ENCODE data around the gene TYW5.

Gene TYW5

DNA sequence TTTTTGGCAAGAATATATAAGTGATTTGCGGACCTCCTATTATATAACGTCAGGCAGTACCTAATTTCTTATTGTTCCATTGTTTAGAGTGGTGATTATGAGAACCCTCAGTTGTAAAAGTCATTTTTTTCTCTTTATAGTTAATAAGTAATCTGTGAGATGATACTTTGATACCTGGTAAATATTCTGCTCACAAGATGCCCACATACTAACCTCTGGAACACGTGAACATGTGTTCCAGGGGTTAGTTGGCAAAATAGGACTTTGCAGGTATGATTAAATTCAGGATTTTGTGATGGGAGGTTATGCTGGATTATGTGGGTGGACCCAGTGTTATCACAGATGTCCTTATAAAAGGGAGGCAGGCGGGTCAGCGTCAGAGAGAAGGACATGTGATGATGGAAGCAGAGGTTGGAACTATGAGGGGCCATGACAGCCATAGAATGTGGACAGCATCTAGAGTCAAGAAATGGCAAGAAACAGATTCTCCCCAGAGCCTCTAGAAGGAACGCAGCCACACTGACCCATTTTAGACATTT lies 16.9 kb upstream of the TYW5 start:
- no peak for DNase-seq

DNA sequence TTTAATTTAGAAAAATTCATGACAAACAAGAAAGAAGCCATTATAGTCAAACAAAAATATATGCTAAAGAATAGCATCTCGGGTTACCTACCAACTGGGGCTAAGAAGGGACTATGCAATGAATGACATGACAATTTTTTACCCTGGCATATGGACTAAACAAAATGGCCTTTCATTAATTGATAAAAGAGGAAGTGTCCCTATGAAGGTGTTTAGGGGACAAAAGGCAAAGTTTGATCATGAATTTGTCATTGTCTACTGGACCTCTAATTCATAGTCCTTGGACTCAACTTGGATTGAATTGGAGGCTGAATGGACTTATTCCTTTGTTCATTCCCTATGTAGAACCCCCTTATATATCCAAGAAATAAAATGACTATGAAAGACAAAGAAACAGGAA lies 12.8 kb upstream of the TYW5 start:
- DNase-seq = no peak

DNA sequence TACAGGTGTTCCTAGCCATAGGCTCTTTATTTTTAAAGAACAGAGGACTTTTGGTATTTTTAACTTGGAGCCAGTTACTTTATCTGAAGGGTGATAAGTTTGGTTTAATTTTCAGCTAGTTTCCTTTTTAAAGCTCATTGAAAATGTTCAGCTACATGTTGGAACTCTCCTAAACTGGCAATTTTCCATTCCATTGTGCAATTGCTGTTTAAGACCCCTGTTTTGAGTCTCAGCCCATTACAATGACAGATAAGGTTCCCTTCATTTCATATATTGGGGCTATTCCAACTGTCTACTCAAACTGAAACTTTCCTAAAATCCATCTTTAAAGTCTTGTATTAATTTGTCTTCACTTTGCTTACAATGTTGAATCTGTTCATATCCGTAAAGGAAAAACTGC lies 11.7 kb upstream of the TYW5 start:
- no peak for DNase-seq

DNA sequence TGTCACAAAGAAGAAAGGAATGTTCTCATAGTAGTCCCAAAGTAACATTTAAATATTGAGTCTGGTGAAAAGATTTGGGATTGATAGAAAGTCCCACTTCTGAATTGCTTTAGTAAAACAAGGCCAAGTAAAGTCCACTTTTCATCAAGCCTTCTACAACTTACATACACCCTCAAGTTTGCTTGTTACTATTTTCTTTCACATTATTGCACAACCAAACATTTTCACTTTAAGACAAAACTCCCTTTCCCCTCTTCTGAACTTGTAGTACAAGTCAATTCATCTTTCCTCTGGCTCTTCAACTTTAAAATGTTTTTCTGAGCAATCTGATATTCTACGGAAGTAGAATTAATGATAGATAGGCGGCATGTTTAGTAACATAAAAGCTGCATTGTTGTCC lies 11.1 kb upstream of the TYW5 start:
- no peak for DNase-seq

DNA sequence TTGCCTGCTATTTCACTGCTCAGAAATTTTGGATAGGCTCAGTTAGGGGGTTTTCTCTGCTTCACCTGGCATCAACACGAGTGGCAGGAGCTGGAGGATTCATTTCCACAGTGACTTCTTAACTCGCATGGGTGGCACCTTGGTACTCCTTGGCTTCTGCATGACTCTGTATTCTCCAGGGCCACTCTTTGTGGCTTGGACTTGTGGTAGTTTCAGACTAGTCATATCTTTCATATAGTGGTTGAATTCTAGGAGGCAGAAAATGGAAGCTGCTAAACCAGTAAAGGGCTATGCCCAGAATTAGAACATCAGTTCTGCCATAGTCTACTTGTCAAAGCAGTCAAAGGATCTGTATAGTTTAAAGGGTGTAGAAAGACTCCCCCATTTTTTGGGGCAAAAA lies 6.9 kb upstream of the TYW5 start:
- no peak for DNase-seq

DNA sequence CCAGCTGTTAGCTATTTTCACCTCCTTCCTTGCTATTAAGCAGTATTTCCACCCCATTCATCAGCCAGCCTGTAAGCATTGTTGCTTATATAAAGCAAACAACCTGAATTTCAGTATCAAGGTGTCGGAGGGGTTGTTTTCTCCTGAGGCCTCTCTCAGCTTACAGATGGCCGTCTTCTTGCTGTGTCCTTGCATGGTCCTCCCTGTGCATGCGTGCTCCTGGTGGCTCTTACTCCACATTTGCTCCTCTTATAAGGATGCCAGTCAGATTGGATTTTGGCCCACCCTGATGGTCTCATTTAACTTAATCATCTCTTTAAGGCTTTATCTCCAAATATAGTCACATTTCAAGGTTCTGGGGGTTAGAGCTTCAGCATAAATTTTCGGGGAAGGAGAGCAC lies 2.7 kb upstream of the TYW5 start:
- no peak for DNase-seq

DNA sequence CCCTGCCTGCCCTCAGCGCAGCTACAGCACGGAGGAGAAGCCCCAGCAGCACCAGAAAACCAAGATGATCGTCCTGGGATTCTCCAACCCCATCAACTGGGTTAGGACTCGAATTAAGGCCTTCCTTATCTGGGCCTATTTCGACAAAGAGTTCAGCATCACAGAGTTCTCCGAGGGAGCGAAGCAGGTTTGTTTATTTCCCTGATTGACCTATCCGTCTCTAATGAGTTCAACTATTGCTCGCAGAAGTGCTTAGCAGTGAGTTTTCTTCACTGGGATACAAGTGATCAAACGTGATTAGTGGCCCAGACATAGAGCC lies 730 bp upstream of the TYW5 start:
- no peak for DNase-seq

DNA sequence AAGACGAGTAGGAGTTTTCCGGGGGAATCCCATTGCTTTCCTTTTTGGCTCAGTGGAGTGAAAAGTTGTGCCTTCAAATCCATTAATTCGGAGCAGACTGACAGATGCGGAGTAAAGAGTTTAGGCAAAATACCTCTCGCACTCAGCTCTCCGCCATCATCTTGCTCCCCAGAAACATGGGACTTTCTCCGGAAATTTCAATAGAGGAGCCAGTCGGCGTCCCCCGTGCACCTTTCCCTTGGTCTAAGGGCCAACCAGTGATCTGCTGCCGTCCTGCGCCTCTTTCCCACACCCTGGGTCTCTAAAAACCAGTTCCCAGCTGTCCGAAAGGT lies 318 bp downstream of the TYW5 start:
- no peak for DNase-seq

DNA sequence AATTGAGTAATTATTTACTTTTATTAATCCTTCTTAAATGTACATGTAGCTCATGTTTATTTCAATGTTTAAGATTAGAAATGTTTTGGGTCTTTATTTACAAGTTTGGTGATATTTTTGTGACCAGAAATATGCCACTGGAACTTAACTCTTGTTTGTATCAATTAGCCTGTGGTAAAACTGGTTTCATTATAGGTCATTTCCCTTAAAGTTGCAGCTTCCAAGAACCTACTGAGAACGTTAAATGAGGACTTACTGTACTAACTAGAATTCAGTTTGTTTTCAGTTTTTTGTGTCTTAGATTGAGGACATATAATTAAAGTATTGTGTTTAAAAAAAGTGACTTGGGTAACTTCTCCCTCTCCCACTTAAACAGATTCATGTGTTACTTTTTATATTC lies 4.3 kb downstream of the TYW5 start:
- DNase-seq = no peak

DNA sequence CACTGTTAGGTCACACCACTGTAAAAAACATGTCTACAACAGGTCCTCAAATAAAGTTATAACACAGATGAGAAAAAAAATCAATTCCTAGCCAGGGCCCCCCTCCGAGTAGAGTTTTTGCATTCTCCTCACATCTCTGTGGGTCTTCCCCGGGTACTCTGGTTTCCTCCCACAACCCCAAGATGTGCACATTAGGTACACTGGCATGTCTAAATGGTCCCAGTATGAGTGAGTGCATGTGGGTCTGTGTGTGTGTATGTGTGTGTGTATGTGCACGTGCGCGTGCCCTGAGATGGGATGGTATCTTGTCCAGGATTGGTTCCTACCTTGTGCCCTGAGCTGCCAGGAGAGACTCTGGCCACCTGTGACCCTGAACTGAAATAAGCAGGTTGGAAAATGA lies 4.9 kb downstream of the TYW5 start:
- no peak for DNase-seq

DNA sequence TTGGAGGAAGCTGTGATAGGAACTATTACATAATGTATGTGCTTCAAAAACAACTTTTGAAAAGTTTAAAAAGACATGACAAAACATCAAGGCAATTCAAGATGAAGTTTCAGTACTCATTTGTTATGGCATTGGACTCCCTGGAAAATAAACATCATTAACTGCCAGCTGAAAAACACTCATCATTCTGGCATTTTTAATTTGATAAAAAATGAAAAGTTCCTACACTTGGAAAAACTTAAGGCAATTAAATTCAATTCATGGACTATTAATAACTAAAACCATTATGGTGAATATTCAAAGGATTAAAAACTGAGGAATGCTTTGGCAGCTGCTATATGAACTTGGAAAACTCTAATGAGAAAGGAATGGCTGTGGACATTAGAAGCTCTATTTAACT lies 8.5 kb downstream of the TYW5 start:
- no peak for DNase-seq

DNA sequence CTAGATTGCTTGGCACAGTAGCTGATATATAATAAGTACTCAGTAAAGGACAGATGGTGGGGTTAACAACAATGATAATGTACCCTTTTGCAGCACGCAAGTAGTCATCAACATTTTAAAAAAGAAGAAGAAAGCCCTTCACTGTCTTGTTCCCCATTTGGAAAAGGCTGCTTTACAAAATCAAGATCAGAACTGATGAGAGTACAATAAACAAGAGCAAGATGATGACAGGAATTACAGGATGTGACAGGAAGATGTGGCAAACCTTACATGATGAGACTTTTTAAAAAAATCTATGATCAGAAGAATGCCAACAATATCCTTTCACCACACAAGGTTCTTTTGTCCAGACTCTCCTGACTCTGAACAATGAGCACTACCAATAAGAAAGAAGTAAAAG lies 9.1 kb downstream of the TYW5 start:
- DNase-seq = peak; percentile 10

DNA sequence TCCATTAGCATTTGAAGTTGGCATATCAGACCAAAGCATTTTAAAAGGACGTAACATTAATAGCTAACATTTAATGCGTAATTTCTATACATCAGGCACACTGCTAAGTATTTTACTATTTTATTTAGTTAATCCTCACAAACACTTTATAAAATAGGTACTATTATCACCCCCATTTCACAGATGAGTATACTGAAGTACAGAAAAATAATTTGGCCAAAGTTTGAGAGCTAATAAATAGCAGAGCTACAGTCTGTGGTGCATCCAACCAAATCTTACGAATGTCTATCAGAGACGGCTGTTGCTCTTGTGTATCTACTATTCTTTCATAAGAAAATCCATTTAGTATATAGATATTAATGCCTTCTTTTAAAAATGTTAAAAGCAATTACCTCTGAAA lies 11.9 kb downstream of the TYW5 start:
- no peak for DNase-seq

DNA sequence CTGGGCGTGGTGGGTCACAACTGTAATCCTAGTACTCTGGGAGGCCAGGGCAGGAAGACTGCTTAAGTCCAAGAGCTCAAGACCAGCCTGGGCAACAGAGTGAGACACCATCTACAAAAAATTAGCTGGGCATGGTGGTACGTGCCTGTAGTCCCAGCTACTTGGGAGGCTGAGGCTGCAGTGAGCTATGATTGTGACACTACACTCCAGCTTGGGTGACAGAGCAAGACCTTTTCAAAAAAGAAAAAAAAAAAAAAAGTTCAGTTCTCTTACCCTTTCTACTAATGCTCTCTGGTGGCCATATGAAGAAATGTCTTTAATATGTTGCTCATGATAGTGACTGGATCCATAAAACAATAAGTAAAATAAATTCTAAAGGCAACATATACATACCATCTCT lies 14.9 kb downstream of the TYW5 start:
- peak; percentile 38 for DNase-seq

DNA sequence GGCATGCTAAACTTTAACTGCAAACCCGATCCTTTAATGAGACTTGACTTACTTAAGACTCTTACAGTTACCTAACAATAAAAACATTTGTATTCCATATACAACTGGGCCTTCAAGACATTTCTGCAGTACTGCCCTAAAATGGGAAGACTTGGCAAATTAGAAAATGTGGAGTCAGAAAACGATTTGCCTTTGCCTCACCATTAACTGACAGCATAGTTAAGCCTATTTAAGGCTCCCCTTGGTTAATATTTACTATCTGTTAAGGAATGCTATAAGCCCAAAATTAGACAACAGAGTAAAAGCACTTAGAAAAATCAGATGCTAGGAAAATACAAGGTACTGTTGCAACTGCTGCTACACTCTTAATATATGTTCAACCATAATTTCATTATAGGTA lies 18.7 kb downstream of the TYW5 start:
- DNase-seq = no peak

DNA sequence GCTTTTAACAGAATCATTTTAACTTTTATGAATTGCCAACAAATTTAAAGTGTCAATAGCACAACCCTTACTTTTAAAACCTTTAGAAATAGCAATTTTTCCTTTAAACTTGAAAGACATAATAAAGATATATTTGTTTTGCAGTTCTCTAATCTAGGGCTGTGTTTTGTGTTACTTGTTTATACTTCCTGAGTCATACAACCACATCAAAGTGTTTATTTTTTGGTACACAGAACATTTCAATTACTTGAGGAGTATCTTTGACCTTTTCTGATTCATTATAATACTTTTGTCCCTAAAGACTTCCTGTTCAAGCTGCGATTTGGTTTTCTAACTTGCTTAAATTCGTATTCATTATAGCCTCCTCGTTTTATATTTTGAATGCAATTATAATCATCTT lies 21.8 kb downstream of the TYW5 start:
- no peak for DNase-seq

DNA sequence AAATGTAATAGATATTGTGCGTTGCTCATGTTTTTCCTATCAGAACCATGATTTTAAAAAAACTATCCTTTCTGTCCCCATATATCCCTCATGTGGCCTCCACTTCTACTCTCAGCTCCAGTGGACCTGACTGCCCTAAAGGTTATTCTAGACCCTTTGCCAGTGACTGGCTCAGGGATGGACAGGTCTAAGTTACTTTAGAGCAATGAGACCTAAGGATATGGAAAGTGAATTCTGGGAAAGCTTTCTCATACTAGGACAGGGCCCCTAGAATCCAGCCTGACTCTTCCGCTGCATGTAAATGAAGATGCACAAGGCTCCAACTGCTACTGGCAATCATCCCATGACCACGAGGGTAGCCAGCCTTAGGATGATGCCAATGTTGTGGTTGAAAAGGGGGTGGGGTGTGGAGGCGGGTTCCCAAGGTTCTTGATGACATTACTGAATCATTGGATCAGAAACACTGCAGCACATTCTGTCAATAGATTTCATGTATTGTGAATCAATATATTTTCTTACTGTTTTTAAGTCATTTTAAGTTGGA lies 22.9 kb downstream of the TYW5 start:
- DNase-seq = no peak

DNA sequence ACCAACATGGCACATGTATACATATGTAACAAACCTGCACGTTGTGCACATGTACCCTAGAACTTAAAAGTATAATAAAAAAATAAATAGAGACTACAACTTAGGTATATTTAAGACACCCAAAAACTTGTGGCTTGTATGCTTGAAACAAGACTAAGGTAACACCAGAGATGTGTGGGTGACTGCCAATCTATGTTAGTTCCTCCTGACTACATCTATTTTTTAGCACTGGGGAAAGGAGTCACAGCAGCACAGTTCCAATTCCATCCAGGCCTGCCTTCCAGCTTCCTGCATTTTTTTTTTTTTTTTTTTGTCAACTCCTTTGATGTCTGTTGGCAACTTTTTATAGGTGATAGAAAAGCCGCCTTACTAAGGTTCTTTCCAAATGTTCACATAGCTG lies 26.0 kb downstream of the TYW5 start:
- no peak for DNase-seq

DNA sequence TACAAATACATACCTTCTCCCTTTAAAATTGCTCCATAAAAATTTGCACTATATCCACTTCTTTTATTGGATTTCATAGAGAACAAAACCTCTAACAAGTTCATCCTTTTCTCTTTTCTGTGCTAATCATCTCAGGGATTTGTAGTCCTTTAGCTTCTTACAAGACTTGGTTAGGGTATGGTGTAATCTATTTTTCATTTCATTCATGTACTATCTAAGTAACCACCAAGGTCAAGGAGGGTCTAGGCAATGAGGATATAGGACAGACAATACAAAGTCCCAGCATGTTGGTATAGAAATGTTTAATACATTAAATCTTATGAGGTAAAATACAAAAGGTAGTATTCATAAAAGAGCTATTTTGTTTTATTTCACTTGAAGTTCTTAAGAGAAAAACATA lies 26.7 kb downstream of the TYW5 start:
- no peak for DNase-seq

DNA sequence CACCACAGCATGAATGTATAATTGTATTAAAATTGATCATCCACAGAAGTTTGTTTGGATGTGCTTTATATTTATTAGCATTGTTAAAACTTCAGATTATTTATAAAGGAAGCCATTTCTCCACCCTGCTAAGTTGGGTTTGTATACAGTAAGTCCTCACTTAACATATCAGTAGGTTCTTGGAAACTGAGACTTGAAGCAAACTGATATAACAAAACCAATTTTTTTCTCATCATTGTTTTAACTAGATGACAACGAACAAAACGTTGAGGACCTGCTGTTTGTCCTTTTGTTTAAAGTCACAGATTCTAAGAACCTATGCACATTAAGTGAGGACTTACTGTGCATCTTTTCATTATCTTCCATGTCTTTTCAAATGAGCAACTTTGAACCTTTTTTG lies 27.1 kb downstream of the TYW5 start:
- no peak for DNase-seq

DNA sequence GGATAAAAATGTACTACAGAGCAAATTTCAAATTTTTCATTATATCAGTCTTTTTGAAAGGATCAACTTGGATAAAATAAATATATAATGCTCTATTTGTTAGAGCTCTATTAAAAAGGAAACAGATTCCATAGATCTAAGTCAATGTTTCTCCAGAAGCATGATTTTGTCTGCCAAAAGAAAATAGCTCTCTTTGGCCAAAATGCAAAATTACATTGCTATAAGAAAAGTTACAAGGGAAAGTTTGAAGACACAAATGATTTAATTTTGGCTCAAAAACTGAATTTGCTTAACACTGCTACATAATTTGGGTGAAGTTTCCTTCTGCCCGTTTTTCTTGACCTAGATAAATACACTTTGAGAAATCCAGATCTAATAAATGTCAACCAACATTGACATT lies 28.5 kb downstream of the TYW5 start:
- no peak for DNase-seq

DNA sequence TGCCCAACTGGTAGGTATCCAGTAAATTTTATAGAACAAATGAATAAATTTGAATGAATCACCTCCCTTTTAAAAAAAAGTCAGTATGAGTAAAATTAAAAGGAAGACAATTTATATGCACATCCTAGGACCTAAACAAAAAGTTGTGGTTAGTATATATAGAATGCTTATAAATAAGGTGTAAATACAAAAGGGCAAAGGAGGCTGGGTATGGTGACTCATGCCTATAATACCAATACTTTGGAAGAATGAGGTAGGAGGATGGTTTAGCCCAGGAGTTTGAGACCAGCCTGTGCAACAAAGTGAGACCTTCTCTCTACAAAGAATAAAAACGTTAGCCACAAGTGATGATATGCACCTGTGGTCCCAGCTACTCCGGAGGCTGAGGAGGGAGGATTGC lies 31.4 kb downstream of the TYW5 start:
- no peak for DNase-seq

DNA sequence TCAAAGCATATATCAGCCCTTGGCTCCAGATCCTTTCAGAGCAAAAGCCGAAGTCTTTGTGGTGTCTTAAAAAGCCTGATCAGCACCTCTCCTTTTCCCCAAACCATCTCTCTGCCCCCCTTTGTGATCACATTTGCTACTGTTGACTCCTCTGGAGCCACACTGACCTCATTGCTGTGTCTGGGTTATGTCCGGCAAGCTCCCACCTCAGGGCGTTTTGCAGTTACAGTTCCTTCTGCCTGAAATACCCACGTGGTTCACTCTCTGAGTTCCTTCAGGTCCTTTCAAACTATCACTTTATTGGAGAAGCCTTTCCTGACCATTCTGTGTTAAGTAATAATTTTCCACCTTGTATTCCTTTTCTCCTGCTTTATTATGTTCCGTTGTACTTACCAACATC lies 32.4 kb downstream of the TYW5 start:
- no peak for DNase-seq

DNA sequence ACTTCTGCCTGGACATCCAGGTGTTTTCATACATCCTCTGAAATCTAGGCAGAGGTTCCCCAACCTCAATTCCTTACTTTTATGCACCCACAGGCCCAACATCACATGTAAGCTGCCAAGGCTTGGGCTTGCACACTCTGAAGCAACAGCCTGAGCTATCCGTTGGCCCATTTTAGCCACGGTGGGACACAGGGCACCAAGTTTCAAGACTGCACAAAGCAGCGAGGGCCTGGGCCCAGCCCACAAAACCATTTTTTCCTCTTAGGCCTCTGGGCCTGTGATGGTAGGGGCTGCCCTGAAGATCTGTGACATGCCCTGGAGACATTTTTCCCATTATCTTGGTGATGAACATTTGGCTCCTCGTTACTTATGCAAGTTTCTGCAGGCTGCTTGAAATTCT lies 38.3 kb downstream of the TYW5 start:
- DNase-seq = no peak

DNA sequence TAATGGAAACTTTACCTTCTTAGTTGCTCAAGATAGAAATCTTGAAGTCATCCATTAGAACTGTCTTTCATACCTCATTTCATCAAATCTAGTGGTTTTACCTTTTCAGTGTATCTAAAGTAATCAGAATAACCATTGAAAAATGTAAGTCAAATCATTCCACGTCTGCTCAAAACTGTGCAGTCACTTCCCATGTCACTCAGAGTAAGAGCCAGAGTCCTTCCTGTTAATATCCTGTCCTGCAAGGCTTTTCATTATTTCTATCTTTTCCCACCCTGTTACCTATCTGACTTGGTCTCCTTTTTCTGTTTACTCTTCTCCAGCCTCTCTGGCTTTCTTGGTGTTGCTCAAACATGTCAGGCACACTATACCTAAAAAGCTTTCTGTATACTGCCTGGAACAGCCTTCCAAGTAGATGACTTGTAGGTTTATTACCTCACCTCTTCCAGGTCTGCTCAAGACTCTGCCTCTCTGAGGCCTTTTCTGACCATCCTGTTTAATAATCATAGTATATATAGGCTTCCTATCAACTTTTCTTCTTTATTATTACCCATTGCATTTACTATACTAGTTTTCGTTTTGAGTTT lies 40.8 kb downstream of the TYW5 start:
- DNase-seq = no peak
